ENCODE data around the gene FOXN1.

FOXN1 gene

GRCh38 chr17:28579526-28579925, 73.4 kb downstream of the FOXN1 start:
- no peak for TF ChIP-seq POLR2A (IDR thresholded peaks at IDR 0.05; ENCODE audit: low read depth, low read length)
- FAIRE-seq (no peak), DNase-seq (ENCODE audit: insufficient read length, low spot score) (no peak)

GRCh38 chr17:28580959-28581358, 74.8 kb downstream of the FOXN1 start:
- DNase-seq (ENCODE audit: insufficient read length, low spot score) (no peak), FAIRE-seq (no peak)
- TF ChIP-seq POLR2A (IDR thresholded peaks at IDR 0.05; ENCODE audit: low read depth, low read length) = no peak

GRCh38 chr17:28582513-28582912, 76.4 kb downstream of the FOXN1 start:
- FAIRE-seq = no peak
- no peak for TF ChIP-seq POLR2A (IDR thresholded peaks at IDR 0.05; ENCODE audit: low read depth, low read length)
- no peak for DNase-seq (ENCODE audit: insufficient read length, low spot score)

GRCh38 chr17:28584434-28584833, 78.3 kb downstream of the FOXN1 start:
- TF ChIP-seq POLR2A (IDR thresholded peaks at IDR 0.05; ENCODE audit: low read depth, low read length) = no peak
- no peak for DNase-seq (ENCODE audit: insufficient read length, low spot score)
- FAIRE-seq = no peak

GRCh38 chr17:28585851-28586250, 79.7 kb downstream of the FOXN1 start:
- no peak for FAIRE-seq
- no peak for DNase-seq (ENCODE audit: insufficient read length, low spot score)
- TF ChIP-seq POLR2A (IDR thresholded peaks at IDR 0.05; ENCODE audit: low read depth, low read length) = no peak

All from H54 (cell line).